ENCODE measurements around the gene KRTAP2-4. TPM values are rescaled to one million over a fixed set of nuclear protein-coding genes. Genes with fewer than 3 reads are reported as not detected.
"Not testable (repeated sequence)": the region's sequence is repeated elsewhere in the genome, so short reads cannot be mapped to it uniquely, and the experiment has no call there.

The KRTAP2-4 gene
- total RNA-seq, 1 donor from 2014 or later, result not detected

- intact Hi-C loops (cut with micrococcal nuclease), result no loop called here
These were observed 27.8 kb downstream of the KRTAP2-4 start for GRCh38 chr17:41037853-41038350.

- intact Hi-C loops (cut with micrococcal nuclease), result not testable (repeated sequence)
These were observed 31.2 kb downstream of the KRTAP2-4 start, which contains the start of gene KRTAP1-3 for GRCh38 chr17:41034346-41034935. KRTAP1-3 (minus strand) TSS chr17:41034874; CDS start chr17:41034821, 53 bp downstream.

GRCh38 chr17:41029633-41030245, 35.9 kb downstream of the KRTAP2-4 start, which contains the start of gene KRTAP1-4:
KRTAP1-4 (minus strand) TSS chr17:41030195; CDS start chr17:41030078, 117 bp downstream.
- intact Hi-C loops (cut with micrococcal nuclease), result no loop called here

GRCh38 chr17:41026715-41027471, 38.8 kb downstream of the KRTAP2-4 start, which contains the start of gene KRTAP1-5:
KRTAP1-5 (minus strand) TSS chr17:41027208; CDS start chr17:41027155, 53 bp downstream.
- intact Hi-C loops (cut with micrococcal nuclease), result no loop called here

GRCh38 chr17:41024697-41025096, 41.0 kb downstream of the KRTAP2-4 start:
- intact Hi-C loops (cut with micrococcal nuclease), result no loop called here

- intact Hi-C loops (cut with micrococcal nuclease), result no loop called here
These were observed 45.3 kb downstream of the KRTAP2-4 start for GRCh38 chr17:41020336-41020735.

GRCh38 chr17:41019415-41019814, 46.3 kb downstream of the KRTAP2-4 start:
- intact Hi-C loops (cut with micrococcal nuclease), result no loop called here

GRCh38 chr17:41018541-41018940, 47.1 kb downstream of the KRTAP2-4 start:
- intact Hi-C loops (cut with micrococcal nuclease), result no loop called here

GRCh38 chr17:41016578-41017215, 49.0 kb downstream of the KRTAP2-4 start:
- intact Hi-C loops (cut with micrococcal nuclease), result no loop called here

- intact Hi-C loops (cut with micrococcal nuclease), result no loop called here
These were observed 50.2 kb downstream of the KRTAP2-4 start for GRCh38 chr17:41015454-41015853.

Other genes starting within 250 kb of the KRTAP2-4 start
- gene KRT10, start 243.3 kb downstream of the KRTAP2-4 start, total RNA-seq, result 29.9 and 32.8 TPM in 2 replicates
- not detected in 2 replicates for gene KRT12, start 198.7 kb downstream of the KRTAP2-4 start, total RNA-seq
- gene KRT20, start 180.6 kb downstream of the KRTAP2-4 start, total RNA-seq, result not detected in 2 replicates
- not detected in 2 replicates for gene KRT23, start 128.2 kb downstream of the KRTAP2-4 start, total RNA-seq
- not detected in 2 replicates for gene KRT39, start 98.9 kb downstream of the KRTAP2-4 start, total RNA-seq
- gene KRT40, start 81.6 kb downstream of the KRTAP2-4 start, total RNA-seq, result not detected in 2 replicates
- gene KRTAP3-3, start 71.7 kb downstream of the KRTAP2-4 start, total RNA-seq, result not detected in 2 replicates
- gene KRTAP3-2, start 66.0 kb downstream of the KRTAP2-4 start, total RNA-seq, result not detected in 2 replicates
- not detected in 2 replicates for gene KRTAP3-1, start 56.8 kb downstream of the KRTAP2-4 start, total RNA-seq
- not detected in 2 replicates for gene KRTAP1-5, start 38.7 kb downstream of the KRTAP2-4 start, total RNA-seq
- not detected in 2 replicates for gene KRTAP1-4, start 35.7 kb downstream of the KRTAP2-4 start, total RNA-seq
- gene KRTAP1-3, start 31.0 kb downstream of the KRTAP2-4 start, total RNA-seq, result not detected in 2 replicates
- not detected in 2 replicates for gene KRTAP1-1, start 24.4 kb downstream of the KRTAP2-4 start, total RNA-seq
- gene KRTAP2-1, start 18.6 kb downstream of the KRTAP2-4 start, total RNA-seq, result not detected in 2 replicates
- not detected in 2 replicates for gene KRTAP2-2, start 10.6 kb downstream of the KRTAP2-4 start, total RNA-seq
- gene KRTAP2-3, start 5.8 kb downstream of the KRTAP2-4 start, total RNA-seq, result not detected in 2 replicates
- not detected in 2 replicates for gene KRTAP4-7, start 18.3 kb upstream of the KRTAP2-4 start, total RNA-seq
- not detected in 2 replicates for gene KRTAP4-8, start 32.3 kb upstream of the KRTAP2-4 start, total RNA-seq
- not detected in 2 replicates for gene KRTAP4-16, start 36.3 kb upstream of the KRTAP2-4 start, total RNA-seq
- gene KRTAP4-9, start 39.5 kb upstream of the KRTAP2-4 start, total RNA-seq, result not detected in 2 replicates
- not detected in 2 replicates for gene KRTAP4-11, start 52.5 kb upstream of the KRTAP2-4 start, total RNA-seq
- not detected in 2 replicates for gene KRTAP4-12, start 58.3 kb upstream of the KRTAP2-4 start, total RNA-seq
- gene KRTAP4-6, start 74.7 kb upstream of the KRTAP2-4 start, total RNA-seq, result not detected in 2 replicates
- not detected in 2 replicates for gene KRTAP4-5, start 83.9 kb upstream of the KRTAP2-4 start, total RNA-seq
- gene KRTAP4-4, start 94.9 kb upstream of the KRTAP2-4 start, total RNA-seq, result not detected in 2 replicates
- not detected in 2 replicates for gene KRTAP4-3, start 102.3 kb upstream of the KRTAP2-4 start, total RNA-seq
- gene KRTAP4-2, start 112.3 kb upstream of the KRTAP2-4 start, total RNA-seq, result not detected in 2 replicates
- gene KRTAP4-1, start 119.0 kb upstream of the KRTAP2-4 start, total RNA-seq, result not detected in 2 replicates
- not detected in 2 replicates for gene KRTAP9-1, start 124.0 kb upstream of the KRTAP2-4 start, total RNA-seq
- not detected in 2 replicates for gene KRTAP9-2, start 160.8 kb upstream of the KRTAP2-4 start, total RNA-seq
- not detected in 2 replicates for gene KRTAP9-3, start 166.6 kb upstream of the KRTAP2-4 start, total RNA-seq
- not detected in 2 replicates for gene KRTAP9-8, start 172.1 kb upstream of the KRTAP2-4 start, total RNA-seq
- gene KRTAP9-4, start 183.8 kb upstream of the KRTAP2-4 start, total RNA-seq, result not detected in 2 replicates
- not detected in 2 replicates for gene KRTAP9-9, start 189.5 kb upstream of the KRTAP2-4 start, total RNA-seq
- gene KRTAP9-6, start 199.5 kb upstream of the KRTAP2-4 start, total RNA-seq, result not detected in 2 replicates
- not detected in 2 replicates for gene KRTAP9-7, start 209.8 kb upstream of the KRTAP2-4 start, total RNA-seq
- gene KRTAP29-1, start 237.0 kb upstream of the KRTAP2-4 start, total RNA-seq, result not detected in 2 replicates
- not detected in 2 replicates for gene KRTAP16-1, start 243.4 kb upstream of the KRTAP2-4 start, total RNA-seq
- gene KRTAP17-1, start 249.8 kb upstream of the KRTAP2-4 start, total RNA-seq, result not detected in 2 replicates